ENCODE data around the gene PLEKHG5.

DNA sequence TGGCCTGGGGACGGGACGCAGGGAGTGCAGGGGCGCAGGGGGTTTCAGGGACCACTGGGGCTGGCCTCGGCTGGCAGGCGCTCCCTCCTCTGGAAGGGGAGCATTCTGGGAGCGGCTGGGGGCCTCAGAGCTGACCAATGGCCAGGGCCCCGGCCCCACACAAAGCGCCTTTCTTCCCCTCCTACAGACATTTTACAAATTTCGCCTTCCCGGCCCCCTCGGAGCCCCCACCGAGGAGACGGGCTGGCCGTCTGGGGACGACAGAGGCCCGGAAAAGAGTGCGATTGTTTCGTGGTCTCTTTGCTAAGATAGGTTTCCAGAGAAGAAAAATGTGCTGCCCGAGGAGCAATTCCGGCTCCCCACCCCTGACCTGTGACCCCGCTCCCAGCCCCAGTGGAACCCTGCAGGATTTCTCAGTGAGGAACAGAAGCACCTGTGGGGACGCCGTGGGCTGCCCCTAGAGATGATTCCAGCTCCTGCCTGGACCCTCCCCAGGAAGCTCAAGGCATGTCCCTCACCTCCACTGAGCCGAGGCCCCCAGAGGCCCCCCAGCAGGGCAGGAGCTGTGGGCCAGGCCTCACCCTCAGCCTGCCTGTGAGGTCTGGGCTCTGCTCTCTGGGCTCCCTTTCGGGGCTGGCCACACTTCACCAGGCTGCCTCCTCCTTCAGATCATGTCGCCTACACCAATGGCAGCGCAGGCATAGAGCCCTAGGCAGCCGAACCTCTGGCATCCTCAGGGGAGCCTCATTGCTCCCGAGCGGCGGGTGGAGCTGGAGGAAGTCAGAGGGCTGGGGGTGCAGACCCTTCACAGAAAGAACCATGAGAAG is 15.0 kb upstream of the PLEKHG5 start:
- TF ChIP-seq, protein P1, sequence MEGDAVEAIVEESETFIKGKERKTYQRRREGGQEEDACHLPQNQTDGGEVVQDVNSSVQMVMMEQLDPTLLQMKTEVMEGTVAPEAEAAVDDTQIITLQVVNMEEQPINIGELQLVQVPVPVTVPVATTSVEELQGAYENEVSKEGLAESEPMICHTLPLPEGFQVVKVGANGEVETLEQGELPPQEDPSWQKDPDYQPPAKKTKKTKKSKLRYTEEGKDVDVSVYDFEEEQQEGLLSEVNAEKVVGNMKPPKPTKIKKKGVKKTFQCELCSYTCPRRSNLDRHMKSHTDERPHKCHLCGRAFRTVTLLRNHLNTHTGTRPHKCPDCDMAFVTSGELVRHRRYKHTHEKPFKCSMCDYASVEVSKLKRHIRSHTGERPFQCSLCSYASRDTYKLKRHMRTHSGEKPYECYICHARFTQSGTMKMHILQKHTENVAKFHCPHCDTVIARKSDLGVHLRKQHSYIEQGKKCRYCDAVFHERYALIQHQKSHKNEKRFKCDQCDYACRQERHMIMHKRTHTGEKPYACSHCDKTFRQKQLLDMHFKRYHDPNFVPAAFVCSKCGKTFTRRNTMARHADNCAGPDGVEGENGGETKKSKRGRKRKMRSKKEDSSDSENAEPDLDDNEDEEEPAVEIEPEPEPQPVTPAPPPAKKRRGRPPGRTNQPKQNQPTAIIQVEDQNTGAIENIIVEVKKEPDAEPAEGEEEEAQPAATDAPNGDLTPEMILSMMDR (IDR thresholded peaks at IDR 0.05) = no peak
- TF ChIP-seq POLR2AphosphoS5 (IDR thresholded peaks at IDR 0.05) = no peak
- TF ChIP-seq POLR2A (IDR thresholded peaks at IDR 0.05) = no peak

Measured in transverse colon (tissue), 4 donors.